Fibroblast of the conjunctiva (primary cell): Measurements from ENCODE around the gene FNDC11.
"Not testable (repeated sequence)": the region's sequence is repeated elsewhere in the genome, so short reads cannot be mapped to it uniquely, and the experiment has no call there.

Source experiments
- DNase-seq: peaks from one replicate; pipeline ENCODE4 v3.0.0-alpha.2; 2010; ENCODE audit warnings: low read depth

The FNDC11 gene

DNA sequence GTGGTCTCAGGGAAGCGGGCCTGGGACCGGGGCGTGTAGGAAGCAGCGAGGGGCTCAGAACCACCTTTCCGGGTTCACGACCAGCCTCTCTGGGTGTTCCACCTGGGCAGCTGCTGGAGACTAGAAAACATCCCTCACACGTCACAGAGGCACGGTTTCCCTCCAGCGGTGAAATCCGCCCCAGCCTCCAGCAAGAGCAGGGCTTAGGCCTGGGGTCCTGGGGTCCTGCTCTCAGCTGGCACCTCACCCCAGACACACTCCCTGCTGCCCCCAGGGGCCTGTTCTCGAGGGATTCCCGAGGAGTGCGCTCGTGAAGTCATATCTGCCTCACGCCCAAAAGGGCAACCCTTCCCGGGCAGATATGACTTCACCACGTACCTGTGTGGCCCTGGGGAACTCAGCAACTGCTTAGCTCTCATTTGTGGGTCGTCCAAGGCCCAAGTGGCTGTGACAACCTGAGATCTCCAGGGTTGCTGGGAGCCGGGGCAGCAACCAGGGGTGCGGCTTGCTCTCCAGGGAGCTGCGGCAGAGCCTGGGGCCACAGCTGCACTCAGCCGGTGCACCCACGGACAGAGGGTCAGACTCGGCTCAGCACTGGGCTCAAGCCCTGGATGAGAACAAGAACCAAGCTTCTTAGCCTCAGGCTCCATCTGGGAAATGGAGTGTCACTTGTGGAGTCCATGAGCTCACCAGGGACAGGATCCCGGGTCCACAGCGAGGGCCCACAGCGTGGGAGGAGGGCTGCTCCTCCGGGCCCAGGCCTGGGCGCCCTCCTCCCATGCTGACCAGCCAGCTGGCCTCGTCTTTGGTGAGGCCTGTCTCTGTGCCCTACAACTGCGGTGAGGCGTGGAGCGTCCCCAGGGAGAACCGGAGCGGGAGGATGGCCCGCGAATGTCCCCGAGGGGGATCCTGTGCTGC lies 661 bp downstream of the FNDC11 start:
- no peak for DNase-seq

DNA sequence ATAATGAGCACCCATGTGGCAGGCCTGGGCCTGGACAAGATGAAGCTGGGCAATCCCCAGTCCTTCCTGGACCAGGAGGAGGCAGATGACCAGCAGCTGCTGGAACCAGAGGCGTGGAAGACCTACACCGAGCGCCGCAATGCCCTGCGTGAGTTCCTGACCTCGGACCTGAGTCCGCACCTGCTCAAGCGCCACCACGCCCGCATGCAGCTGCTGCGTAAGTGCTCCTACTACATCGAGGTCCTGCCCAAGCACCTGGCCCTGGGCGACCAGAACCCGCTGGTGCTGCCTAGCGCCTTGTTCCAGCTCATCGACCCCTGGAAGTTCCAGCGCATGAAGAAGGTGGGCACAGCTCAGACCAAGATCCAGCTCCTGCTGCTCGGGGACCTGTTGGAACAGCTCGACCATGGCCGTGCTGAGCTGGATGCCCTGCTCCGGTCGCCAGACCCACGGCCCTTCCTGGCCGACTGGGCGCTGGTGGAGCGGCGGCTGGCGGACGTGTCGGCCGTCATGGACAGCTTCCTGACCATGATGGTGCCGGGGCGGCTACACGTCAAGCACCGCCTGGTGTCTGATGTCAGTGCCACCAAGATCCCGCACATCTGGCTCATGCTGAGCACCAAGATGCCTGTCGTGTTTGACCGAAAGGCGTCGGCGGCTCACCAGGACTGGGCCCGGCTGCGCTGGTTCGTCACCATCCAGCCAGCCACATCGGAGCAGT lies 1.9 kb downstream of the FNDC11 start:
- no peak for DNase-seq

DNA sequence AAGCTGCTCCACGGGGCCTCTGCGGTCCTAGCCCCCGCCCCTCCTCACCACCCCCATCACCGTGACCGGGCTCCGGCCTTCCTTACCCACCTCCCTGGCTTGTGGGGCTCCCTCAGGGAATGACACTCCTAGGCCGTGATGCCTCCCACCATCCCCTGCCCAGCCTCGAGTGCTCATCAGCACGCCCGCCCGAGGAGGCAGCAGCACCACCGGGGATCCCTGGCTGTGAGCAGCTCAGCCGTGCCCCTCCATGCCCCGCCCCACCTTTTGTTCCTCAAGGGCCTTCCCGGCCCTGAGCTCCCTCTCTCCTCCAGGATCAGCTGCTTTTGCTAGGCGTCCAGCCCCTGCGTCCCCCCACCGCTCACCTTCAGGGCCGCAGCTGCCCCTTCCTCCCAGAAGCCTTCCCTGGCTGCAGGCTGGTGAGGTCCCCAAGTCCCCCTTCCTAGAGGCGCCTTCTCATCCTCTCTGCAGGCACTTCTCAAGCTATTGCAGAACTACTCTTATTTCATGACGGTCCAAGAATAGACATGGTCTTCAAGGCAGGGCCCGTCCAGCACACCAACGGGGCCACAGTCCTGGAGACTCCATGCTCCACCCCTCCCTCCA lies 3.0 kb downstream of the FNDC11 start:
- no peak for DNase-seq

DNA sequence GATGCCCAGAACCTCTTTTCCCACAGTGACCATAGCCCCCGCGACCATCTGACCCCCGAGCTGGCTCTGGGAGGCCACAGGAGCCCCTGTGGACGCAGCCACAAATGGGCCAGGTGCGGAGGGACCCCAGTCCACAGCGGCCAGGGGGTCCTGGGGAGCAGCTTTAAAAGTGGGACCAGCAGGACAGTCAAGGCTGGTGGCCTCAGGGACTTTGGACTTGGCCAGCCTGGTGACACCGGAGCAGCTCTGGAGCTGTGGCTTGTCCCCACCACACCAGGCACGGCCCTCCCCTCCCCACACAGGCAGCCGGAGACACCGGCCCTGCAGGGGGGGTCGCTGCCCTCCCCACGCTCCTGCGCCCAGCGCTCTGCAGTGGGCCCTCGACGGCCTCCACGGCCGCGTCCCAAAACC lies 3.5 kb downstream of the FNDC11 start:
- no peak for DNase-seq

DNA sequence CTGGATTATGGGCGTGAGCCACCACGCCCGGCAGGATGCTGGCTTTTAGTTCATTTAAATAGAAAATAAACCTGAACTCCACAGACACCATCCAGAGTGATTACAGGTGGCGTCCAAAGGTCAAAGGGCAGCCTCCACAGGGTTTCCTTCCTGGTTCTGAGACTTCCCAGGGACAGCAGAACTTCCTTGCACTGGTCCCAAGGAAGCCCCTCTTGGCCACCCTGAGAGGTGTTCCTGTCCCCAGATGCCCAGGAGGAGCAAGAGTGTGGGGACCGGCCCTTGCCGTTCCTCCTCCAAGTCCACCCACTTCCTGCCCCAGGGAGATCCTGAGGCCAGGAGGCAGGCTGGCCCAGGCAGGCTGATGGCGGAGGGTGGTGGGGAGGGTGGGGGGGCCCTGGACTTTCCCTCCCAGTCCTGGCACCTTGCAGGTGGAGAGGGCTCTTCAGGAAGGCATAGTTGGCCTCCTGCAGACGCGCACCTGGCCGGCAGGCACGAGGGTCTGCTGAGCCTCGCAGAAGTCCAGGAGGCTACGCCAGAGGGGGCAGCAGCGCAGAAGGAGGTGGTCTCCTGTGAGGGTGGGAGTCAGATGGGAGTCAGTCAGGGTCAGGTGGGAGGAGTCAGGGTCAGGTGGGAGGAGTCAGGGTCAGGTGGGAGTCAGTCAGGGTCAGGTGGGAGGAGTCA lies 5.0 kb downstream of the FNDC11 start:
- no peak for DNase-seq

DNA sequence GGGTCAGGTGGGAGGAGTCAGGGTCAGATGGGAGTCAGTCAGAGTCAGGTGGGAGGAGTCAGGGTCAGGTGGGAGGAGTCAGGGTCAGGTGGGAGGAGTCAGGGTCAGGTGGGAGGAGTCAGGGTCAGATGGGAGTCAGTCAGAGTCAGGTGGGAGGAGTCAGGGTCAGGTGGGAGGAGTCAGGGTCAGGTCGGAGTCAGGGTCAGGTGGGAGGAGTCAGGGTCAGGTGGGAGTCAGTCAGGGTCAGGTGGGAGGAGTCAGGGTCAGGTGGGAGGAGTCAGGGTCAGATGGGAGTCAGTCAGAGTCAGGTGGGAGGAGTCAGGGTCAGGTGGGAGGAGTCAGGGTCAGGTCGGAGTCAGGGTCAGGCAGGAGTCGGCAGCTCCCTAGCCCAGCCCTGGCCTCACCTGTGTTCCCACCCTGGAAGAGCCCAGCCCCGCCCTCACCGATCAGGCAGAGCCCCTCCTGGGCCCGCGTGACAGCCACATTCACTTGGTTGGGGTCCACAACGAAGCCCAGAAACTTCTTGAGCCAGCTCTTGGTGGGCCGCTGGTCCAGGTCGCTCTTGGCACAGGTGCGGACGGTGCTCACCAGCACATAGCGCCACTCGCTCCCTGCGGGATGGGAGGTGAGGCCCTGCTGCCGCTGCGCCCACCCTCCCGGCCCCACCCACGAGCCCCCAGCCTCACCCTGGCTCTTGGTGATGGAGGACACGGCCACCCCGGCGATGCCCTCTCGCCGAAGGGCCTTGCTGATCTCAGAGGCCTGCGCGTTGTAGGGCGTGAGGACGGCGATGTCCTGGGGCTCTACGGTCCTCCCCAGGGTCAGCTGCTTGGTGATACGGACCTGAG lies 5.8 kb downstream of the FNDC11 start:
- DNase-seq: not testable (repeated sequence)

DNA sequence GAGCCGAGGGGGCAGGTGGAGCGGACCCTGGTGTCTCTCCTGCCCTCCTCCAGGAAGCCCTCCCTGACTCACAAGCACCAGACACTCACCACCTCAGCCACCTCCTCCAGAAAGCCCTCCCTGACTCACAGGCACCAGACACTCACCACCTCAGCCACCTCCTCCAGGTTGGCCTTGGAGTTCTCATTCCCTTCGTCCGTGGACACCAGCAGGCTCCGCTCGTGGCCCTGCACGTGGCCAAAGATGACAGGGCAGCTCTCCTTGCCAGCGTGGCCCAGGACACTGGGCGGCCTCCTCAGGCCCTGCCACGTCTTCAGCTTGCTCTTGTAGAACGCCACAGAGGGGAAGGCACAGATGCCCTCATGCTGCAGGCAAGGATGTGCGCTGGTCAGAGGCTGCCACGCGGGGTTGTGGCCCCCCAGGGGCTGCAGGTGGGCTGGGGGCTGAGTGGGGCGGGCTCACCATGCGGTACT lies 6.4 kb downstream of the FNDC11 start:
- no peak for DNase-seq

DNA sequence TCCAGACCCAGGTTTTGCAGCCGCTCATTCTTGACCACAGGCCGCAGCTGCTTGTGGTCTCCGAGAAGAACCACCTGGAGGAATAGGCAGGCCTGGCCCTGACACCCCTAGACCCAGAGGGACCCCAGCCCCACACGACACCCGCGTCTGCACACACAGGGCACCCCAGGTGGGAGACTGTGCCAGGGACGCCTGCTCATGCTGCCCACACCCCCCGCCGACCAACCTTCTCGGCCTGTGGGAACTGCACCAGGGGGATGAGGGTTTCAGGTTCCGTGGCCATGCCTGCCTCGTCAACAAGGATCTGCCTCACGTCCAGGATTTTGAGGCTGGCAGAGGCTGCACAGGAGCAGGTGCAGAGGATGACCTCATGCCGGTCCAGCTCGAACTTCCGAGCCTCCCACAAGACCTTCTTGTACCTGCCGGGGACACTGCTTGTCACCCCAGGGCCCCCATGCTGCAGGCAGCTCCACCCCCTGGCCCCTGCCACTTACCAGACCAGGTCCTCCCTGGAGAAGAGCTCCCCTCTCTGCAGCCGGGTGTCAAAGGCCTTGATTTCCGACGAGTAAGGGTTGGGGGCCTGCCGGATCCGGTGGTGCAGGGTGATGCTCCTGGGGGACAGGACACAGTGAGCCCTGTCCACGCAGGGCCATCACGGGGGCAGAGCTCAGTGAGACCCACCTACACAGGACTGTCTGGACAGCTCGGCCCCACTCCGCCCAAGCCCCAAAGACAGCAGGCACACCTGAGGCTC lies 7.1 kb downstream of the FNDC11 start:
- DNase-seq: no peak

DNA sequence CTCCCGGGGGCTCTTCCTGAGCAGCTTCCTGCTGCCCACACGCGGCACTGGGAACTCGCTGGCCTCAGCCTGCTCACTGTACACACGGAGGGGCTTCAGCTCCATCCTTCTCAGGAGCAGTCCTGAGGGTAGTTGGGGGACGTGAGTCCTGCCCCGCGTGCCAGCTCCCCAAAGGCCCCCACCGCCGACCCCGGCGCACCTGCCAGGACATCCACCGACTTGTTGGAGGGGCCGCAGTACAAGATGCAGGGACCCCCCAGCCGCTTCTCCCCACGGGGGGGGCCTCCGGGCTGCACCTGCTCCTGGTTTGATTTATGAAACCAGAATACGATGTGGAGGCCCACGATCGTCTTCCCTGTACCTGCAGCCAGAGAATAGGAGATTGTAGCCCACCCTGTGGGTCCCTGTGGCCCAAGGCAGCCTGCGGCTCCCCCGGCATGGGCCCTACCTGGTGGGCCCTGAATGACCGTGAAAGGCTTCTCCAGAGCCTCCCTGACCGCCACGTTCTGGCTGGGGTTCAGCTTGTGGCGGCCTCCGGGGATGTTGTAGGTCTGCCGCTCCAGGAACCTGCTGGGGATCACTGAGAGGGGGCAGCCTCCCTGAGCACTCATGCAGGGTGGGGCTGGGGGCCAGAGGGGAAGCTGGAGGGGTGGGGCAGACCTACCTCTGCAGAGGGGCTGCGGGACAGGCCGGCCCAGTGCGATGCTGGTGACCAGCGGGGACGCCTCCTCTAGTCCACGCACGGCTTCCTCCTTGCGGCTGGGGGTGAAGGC lies 7.9 kb downstream of the FNDC11 start:
- DNase-seq: no peak

DNA sequence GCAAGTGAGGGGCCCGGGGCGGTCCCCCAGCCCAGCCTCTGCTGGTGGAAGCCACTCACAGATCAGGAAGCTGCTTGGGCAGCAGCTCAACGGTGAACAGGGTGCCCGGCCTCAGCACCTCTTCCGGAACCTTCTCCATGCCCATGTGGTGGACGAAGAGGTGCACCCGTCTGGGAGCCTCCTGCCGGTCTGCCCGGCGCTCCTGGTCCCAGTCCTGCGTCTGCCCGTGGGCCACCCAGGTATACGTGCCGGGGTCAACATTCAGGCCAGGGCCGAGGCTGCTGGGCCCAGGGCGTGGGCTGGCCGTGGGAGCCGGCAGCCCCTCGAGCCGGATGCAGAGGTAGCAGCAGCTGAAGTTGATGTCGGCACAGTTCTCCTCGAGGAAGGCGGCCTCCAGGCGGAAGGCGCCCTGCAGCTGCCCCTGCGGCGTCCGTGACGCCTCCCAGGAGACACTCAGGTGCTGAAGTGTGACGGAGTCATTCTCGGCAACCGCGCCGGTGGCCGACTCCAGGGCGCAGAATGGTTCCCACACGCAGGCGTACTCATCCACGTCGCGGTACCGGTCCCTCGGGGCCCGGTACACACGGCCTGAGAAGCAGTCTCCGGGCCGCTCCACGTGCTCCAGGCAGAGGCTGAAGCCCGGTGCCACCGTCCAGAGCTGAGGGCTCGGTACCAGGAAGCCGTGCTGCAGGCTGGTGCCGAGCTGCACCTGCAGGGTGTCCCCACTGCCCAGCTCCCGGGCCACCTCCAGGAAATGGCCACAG lies 8.7 kb downstream of the FNDC11 start:
- no peak for DNase-seq

DNA sequence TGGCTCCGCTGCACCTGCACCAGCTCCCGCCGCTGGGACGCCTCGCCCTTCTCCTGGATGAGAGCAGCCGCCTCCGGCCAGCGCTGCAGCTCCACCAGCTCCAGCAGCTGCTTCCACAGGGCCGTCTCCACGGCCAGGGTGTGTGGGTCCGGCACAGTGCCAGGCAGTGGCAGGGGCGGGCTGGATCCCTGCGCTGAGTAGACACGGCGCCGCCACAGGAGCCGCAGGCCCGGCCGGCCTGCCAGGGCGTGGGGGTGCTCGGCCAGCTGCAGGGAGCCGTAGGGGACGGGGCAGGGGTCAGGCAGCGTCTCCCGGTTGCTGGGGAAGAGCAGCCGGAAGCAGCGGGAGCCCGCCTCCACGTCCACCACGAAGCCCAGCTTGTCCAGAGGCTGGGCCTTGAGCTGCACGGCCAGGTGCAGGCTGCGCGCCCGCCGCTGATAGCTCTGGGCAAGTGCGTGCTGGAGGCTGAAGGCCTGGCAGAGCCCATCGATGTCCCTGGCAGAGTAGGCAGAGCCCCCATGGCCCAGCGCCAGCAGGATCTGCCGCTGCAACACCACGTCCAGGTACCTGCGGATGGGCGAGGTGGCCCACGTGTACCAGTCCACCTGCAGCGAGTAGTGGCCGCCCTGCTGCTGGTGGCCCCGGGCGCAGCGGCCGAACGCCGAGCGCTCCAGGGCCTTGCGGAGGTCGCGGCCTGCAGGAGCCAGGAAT lies 9.4 kb downstream of the FNDC11 start:
- DNase-seq: no peak

DNA sequence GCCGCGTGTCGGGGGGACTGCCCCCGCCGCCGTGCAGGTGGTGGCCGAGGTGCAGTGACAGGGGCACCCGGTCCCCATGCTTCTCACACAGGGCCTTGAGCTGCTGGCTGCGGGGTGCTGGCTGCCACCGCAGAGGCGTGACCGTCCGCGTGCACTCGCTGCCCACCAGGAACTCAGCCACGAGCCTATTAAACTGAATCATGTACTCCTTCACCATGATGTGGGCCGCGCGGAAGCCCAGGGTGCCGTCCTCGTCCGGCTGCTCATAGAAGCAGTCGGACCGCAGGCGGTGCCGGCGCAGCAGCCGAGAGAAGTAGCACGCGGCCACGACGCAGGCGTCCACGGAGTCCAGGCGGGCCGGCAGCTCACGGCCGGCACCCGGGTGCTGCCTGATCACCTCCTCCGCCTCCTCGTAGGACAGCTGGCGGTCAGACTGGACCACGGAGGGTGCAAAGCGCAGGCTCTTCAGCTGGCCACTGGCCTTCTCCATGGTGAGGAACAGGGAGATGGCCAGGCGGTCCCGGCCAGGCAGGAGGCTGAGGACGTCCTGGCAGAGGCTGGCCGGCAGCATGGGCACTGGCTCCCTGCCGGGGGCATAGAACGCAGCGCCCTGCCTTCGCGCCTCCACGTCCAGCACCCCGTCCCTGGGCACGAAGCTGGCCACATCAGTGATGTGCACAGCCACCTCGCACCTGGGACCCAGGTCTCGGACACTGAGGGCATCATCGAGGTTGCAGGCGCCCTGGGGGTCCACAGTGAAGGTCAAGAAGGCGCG lies 10.3 kb downstream of the FNDC11 start:
- DNase-seq: no peak

DNA sequence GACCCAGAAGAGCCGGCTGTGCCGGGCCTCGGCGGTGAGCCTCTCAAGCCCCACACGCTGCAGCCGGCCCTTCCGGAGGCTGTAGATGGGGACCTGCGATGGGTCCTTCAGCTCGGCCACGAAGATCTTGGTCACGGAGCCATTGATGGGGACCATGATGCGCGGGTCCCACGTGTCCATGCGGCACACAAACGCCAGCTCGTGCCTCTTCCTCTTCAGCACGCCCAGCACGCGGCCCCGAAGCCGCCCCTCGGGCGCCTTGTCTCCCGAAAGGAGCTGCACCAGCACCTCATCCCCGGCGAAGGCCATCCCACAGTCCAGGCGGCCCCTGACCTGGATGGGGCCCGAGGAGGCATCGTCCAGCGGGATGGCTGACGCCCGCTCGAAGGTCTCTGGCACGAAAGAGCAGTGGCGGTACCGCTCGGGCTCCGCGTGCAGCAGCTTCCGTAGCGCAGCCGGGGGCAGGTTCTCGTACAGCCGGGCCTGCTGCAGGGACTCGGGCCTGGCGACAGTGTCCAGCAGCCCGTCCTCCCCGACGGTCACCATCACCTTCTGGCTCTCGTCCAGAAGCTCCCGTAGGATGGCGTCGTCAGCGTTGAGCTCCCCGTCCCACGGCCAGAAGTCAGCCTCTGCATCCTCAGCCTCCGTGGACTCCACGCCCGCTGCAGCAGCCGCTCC lies 11.2 kb downstream of the FNDC11 start:
- DNase-seq: no peak

DNA sequence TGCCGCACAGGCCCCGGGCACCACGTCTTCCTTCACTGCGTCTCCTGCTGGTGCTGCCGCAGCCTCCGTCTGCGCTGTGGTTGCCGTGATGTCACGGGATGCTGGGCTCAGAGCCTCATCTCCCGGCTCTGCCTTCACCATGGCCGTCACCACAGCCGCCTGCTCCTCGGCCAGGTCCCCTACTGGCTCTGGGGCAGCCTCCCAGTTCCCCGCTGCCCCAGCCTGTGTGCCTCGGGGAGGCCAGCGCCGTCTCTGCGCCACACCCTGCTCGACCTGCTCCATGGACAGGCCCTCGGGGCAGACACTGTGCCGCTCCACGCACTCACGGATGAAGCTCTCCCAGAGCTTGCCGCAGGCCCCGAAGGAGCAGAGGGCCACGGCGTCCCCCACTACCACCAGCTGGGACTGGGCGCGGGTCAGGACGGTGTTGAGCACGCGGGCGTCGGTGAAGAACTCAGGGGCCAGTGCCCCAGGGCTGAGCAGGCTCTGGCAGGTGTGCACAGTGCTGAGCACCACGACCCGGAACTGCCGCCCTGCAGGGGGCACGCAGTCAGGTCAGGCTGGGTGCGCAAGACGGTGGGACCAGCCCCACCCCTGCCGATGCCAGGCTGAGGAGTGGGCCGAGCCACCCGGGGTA lies 11.9 kb downstream of the FNDC11 start:
- DNase-seq: no peak

DNA sequence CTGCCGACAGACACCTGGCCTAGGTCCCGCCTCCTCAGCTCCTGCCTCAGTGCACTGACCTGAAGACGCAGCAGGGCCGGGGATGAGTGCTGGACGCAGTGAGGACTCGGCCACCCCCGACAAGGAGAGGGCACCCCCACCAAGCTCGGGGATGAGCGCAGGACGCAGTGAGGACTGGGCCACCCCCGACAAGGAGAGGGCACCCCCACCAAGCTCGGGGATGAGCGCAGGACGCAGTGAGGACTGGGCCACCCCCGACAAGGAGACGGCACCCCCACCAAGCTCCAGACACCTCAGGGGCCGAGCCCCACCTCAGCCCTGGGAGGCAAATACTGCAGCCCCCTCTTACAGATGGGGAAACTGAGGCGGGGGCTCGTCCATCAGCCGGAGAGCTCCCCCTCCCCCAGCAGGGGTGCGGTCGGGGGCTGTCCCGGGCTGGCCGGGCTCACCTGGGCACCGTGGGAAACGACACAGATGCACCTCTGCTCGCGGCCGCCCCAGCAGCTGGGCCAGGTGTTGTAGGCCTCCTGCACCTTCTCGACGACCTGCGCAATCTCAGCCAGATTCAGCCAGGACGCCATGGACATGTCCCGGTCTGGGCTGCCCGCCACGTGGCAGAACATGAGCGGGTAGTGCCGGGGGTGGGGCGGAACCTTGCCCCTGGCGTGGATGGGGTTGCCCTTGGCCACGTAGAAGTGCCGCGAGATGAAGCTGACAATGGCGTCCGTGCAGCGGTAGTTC lies 12.6 kb downstream of the FNDC11 start:
- no peak for DNase-seq

DNA sequence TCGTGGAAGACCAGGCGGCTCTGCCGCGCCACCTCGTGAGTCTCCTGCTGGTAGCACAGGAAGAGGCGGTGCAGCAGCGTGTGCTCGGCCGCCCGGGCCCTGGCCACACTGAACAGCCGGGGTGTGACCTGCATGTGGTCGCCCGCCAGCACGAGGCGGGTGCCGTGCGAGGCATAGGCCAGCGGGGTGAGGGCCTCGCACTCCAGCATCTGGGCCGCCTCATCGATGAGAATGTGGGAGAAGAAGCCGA lies 13.1 kb downstream of the FNDC11 start:
- DNase-seq: no peak
